ENCODE measurements around the gene TRIP12. TPM values are rescaled to one million over a fixed set of nuclear protein-coding genes. Genes with fewer than 3 reads are reported as not detected.
A peak's percentile ranks its signal among the peaks of the same experiment; 100 is the strongest.

TRIP12 gene
- total and polyA plus RNA-seq, 2 of the 8 experiments (the other 6 are each of a cell fraction or from before 2014, with no cell fraction given) = 23.1 to 174 TPM

DNA sequence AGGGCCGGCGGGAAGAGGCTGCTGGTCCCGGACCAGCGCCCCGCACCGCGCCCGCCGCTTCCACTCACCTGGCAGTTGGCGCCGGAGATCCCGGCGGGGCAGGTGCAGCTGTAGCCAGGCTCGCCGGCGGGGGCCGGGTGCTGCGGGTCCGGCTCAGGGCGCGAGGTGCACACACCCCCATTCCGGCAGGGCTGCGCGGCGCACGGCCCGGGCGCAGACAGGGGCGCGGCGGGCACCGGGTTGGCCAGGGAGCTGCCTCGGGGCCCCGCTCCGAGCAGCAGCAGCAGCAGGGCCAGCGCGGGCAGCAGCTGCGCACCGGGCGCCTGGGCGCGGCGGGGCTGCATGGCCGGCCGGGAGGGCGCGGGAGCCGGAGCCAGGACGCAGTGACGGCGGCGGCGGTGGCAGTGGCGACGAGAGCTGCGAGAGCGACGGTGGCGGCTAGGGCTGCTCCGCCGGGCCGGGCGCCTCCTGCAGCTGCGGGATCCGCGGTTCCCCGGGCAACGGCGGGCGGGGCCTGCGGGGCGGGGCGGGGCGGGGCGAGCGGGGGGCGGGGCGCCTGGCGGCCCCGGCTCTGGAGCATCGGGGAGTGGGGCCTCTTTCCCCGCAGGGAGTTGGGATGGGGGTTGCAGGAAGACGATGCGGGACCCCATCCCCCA, 207.6 kb downstream of the TRIP12 start, which contains the start of gene DNER (continued):
- TF ChIP-seq CHD7 (IDR thresholded peaks at IDR 0.05; ENCODE audit: insufficient replicate concordance, low read length) = no peak
- 0 out of 2 replicates have a peak, but pooled peaks have one; percentile 28 for TF ChIP-seq TAF1 (IDR thresholded peaks at IDR 0.05; ENCODE audit: low read depth, low read length)
